ENCODE data around the gene RNF223.

RNF223 gene

DNA sequence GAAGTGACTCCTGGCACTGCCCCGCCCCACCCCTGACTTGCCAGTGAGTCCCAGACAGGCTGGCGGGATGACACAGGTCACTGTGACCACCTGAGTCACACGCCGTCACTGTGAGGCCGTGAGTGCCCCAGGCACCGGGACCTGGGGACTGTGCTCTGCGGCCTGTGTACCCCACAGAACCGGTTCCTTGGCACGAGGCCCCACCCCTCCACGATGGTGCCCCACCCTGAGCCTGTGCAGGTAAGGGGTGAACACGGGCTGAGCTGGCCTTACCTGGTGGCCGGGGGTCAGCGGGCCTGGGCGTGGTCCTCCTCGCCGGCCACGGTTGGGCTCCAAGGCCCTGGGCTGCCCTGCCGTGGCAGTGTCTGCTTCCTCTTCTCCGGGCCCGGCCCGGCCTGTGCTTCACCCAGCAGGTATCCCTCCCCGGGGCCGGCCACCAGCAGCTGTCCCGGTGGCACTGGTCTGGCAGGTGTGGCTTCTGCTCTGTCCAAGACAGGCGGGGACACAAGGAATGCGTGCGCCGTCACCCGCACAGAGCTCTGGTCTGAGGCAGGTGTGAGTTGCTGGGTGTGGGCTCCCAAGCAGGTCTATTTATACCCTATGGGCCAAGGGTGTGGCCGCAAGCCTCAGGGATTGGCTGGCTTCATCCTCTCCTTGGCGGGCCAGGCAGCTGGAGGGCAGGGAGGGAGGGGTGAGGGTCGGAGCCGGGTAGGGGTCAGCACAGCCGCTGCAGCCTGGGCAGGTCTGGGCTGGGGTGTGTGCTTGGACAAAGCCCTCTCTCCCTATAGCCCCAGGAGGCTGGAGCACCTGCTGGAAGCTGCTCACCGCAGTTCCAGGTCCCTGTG, at the start of gene RNF223:
TSS of gene RNF223 (minus strand) at position 564 of the 845 bp plus-strand sequence. CDS start 1,740 bp downstream, outside the sequence.
- no peak for ATAC-seq

DNA sequence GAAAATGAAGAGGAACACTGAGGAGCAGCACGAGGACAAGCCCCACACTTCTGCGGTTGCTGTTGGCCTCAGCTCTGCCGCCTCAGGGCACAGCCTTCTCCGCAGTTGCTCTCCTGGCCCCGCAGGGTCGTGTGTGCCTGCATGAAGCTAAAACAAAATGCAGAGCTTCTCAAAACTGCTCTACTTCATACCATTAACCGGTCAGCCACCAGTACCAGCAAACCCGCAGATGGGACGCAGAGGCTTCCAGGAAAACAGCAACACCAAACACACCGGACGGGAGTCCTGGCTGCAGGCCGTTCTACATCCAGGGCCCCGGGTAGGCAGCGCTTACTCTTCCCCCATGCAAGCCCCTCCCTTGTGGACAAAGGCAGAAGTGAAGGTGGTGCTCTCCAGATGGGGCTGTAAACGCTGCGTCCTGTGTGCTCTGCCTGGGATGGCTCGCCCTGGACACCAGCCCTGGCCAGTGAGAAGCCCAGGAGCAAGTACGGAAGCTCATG, 48.9 kb upstream of the RNF223 start:
- no peak for ATAC-seq

DNA sequence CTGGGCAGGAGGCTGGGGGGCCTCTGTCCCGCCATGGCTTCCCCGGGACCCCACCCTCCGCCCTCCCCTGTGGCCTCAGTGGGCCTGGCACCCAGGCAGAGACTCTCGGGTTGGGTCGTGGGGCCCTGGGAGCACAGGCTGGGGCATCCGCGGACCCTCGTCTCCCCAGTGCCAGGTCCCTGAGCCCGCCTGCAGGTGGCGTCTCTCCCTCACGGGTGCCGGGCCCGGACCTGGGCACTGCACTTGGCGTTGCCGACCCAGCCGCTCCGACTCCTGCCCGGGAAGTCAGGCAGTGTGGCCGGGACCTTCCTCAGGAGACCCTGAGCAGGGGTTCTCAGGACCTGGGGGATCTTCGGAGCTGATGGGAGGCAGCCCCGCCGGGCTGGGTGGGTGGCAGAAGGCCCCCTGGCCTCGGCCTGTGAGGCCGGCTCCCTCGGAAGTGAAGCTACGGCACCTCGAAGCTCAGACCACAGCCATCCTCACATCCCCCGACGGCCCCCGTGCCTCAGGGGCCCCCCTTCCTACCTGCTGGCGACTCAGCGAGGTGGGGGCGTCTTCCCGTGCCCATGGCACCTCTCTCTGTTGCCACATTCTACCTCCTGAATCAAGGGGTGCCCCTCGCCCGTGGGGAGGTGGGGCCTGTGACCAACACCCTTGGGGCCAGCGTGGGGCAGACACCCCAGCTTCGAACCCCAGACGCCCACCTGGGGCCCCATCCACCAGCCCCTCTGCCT, 48.1 kb upstream of the RNF223 start:
- ATAC-seq = peak; percentile 97 to 98

DNA sequence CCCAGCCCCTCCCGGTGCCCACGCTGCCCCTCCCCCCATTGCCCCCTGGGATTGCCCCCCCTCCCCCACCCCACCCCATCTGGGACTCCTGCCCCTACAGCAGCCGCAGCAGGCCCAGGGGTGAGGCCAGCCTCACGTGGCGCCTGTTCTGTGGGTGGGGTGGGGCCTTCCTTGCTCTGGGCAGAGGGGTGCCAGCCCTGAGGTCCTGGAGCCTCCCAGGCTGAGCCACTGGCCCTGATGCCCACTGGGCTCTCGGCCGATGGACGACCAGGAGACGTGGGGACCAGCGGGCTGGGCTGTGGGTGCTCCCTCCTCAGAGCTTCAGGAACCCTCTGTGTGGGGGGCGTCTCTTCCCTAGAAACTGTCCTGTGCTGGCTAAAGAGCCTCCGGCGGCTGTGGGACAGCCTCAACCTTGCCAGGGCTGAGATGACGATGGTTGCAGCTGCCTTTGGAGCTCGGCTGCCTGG, 47.5 kb upstream of the RNF223 start:
- ATAC-seq = peak; percentile 6 to 11

DNA sequence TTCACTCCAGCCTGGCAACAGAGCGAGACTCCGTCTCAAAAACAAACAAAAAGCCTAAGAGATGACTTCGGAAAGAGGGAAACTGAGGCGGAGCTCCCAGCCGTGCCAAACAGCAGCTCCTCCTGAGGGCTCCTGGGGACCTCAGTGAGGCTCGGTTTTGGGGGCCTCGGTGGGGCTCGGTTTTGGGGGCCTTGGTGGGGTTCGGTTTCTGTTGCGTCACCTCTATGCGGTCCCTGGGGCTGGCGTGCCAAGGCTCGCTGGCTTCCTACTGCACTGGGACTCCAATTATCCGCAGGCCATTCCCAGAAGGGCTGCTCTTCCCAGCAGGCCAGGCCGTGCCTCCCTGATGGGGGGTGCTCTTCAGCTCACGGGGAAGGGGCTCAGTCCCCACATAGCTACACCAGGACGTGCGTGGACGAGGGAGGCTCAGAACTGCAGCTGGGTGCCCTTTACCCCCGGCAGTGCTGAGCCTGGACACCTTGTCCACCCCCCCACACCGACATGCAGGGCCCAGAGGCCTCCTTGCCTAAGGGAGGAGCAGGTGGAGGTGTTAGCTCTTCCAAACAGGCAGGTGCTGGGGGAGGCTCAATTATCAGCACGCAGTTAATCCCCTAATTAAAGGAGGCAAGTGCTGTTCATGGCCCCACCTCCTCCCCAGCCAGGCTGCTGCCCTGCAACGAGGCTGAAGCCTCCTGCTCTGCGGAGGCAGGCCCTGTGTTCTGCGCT, 46.9 kb upstream of the RNF223 start:
- no peak for ATAC-seq

DNA sequence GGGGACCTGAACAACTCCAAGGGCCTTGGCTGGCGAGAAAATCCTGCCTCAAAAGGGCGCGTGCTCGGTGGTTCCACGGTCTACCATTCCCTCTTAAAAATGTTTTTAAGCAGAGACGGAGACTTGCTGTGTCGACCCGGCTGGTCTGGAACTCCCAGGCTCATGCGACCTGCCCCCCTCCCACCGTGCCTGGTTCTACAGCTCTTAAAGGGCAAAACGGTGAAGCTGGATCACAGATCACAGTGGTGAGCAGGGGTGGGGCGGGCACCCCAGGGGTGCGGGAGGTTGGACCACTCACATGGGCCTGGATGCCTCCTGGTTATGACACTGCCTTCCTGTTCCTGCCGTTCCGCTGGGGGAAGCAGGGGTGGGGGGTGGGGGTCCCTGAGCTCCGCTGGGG, 46.0 kb upstream of the RNF223 start:
- no peak for ATAC-seq

DNA sequence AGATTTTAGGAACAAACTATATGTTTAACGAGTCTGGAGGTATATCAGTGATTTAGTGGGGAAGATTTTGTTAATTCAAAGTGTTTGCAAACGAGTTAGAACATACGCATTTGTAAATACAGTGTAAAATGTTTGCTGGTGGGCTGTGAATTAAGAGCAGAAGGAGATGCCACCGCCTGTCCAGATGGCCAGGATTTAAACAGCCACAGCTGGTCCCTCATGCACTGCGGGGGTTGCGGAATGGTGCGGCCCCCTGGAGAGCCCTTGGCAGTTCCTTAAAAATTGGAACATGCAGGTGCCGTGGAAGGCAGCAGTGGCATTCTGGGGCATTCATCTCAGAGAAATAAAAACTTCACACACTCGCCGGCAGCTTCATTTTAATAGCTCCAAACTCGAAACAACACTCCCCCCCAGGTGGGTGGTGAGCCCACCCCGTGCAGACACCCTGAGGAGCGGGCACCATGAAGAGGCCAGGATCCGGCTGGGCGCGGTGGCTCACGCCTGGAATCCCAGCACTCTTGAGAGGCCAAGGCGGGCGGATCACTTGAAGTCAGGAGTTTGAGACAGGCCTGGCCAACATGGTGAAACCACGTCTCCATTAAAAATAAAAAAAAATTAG, 45.3 kb upstream of the RNF223 start:
- no peak for ATAC-seq

DNA sequence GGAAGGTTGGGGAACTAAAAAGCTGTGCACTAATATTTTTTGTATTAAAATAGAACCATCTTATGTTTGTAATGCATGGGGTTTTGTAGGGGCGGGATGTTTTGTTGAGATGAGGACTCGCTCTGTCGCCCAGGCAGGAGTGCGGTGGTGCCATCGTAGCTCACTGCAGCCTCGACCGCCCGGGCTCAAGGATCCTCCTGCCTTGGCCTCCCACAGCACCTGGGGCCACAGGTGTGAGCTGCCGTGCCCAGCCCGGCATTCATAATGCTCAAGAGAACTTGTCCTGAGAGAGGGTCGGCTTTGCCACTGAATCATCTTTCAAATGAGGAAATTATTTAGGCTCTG, 44.7 kb upstream of the RNF223 start:
- no peak for ATAC-seq

DNA sequence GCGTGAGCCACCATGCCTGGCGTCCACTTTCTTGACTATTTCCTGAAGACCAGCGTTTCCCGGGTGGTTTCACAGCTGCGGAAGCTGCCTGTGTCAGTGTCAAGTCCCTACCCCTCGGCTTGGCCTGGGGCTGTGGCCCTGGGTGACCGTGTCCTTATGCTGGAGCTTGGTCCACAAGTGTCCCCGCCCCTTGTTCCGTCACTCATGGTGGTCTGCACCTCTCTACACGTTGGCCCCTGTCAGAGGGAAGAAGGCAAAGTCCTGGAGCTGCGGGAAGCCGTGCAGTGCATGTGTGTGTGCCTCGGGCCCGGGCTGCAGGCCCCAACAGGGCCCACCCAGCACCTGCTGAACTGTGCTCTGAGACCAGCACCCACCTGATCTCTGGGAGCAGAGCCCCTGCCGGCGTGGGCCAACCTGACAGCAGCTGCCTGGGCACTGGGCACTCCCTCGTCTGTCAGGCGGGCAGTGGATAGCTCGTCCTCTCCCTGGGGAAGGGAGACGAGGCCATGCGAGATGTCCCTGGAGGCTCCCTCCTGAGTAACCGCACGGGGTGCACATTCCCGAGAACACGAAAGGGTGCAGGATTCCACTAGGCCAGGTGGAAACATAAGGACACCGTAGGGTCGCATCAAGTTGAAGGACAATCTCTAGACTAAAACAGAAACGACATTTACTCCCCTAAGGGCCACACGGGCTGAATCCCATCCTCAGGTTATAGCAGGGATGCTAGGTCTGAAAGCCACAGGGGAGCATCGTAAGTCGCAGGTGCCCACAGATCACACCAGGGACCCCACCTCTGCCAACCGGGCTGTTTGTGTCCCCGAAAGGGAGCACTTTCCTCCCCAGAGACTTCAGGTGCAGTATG, 44.1 kb upstream of the RNF223 start:
- ATAC-seq = no peak

DNA sequence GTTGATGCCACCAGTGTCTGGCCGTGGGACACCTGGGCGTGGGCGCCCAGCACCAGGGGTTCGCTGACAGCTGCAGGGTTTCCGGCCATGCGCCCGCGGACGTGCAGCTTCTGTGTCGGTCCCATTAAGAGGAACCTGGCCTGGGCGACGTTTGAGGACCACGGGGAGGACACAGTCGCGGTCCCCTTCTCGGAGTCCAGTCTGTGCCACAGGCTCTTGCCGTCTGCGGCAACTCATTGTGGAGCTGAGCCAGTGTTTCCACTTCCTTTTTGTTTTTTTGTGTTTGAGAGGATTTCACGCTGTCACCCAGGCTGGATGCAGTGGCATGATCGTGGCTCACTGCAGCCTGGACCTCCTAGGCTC, 43.3 kb upstream of the RNF223 start:
- no peak for ATAC-seq

DNA sequence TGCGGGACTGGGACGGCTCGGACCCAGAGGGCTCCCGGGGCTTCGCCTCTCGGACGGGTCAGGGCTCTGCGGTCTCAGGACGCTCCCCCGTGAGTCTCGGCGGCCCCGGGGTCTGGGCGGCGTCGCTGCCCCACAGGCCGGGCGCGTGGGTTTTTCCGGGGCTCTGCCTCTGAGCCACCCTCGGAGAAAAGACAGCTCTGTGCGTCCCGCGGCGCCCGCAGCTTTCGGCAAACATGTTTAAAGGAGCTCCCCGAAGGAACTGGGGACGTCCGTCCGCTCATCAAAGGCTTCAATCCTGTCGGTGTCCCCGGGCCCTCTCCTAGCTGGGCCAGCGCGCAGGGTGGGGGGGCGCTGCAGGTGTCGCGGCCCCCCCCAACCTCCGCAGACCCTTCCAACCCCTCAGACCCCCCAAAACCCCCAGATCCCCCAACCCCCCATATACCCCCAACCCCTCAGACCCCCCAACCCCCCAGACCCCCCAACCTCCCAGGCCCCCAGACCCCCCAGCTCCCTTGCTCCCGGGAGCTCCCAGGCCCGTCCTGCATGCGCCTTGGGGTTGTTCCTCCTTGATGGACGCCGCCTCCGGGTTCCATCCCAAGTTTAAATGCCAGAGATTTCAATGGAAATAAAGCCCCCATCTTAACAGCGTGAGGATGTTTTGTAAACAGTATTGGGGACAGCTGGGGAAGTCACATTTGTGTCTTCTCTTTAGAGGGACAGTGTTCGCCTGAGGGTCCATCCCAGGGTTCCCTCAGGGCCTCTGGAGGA, 42.8 kb upstream of the RNF223 start:
- no peak for ATAC-seq

DNA sequence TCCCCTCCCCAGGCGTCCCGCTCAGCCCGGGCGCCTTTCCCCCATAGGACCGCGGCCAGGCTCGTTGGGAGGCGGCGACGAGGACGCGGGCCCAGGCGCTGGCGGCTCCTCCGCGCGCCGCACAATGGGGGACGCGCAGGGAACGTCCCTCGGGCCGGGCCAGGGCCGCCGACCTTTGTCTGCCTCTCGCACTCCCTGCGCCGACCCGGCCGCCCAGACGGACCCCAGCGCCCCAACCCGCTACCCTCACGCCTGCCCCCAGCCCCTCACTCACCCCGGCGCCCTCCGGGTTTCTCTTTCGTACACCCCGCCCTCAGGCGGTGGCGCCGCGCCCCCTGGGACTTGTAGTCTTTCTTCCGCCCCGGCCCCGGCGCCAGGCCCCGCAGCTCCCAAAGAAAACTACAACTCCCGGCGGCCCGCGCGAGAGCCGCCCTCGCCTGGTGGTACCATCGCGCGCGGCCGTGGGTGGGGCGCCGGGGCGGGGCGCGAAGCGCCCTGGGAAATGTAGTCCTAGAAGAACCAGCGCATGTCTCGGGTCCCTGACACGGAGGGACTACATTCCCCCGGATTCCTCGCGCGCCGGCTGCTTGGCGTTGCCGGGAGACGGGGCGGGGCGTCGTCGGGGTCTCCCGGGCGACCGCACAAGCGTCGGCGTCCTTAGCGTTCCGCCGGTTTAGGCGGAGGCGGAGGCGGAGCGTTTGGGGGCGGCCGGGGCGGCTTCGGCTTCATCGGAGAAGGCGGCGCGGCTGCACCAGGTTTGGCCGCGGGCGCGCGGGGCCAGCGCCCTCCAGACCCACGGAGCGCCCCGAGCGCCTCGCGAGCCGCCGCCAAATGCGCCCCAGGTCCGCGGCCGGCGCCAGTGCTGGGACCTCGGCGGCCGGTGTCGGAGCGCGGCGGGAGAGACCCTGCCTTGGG, 41.9 kb upstream of the RNF223 start, which contains the start of gene C1orf159:
TSS of gene C1orf159 (minus strand) at position 304 of the 915 bp plus-strand sequence. CDS start 24,546 bp downstream, outside the sequence.
- ATAC-seq = peak; percentile 97

DNA sequence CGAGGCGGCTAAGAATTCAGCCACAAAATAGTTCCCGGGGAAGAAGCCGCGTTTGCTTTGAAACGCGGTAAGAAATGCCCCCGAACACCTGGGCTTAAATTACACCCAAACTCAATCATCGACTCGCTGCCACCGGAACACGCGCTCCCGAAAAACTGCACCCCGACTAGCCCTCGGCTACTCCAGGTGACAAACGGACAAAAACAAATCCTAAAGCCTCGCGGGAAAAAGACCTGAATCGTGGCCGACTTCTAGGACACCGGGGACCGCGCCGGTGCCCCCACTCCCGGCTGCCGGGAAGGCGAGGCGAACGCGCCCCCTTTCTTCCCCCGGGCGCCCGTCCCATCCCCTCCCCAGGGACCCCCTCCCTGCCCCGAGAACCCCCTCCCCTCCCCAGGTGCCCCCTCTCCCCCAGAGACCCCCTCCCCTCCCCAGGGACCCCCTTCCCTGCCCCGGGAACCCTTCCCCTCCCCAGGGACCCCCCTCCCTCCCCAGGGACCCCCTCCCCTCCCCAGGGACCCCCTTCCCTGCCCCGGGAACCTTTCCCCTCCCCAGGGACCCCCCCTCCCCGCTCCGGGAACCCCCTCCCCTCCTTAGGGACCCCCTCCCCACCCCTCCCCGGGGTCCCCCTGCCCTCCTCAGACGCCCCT, 41.2 kb upstream of the RNF223 start:
- ATAC-seq = no peak

DNA sequence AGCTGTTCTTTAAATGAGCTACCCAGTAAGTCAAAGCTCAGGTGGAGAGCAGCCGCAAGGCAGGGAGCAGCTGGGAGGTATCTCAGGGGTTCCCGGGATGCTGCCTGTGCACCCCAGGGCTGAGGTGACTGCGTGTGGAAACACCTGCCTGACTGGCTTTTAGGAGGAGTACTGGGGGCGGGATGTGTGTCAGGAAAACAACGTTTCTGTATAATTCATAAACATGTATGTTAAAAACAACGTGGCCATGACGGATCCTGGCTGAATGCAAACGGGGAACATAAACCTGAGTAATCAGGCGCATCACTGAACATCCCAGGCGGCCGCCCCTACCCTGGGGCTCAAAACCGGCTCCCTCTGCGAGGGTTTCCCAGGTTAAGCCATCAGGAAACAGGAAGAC, 40.3 kb upstream of the RNF223 start:
- ATAC-seq = no peak

DNA sequence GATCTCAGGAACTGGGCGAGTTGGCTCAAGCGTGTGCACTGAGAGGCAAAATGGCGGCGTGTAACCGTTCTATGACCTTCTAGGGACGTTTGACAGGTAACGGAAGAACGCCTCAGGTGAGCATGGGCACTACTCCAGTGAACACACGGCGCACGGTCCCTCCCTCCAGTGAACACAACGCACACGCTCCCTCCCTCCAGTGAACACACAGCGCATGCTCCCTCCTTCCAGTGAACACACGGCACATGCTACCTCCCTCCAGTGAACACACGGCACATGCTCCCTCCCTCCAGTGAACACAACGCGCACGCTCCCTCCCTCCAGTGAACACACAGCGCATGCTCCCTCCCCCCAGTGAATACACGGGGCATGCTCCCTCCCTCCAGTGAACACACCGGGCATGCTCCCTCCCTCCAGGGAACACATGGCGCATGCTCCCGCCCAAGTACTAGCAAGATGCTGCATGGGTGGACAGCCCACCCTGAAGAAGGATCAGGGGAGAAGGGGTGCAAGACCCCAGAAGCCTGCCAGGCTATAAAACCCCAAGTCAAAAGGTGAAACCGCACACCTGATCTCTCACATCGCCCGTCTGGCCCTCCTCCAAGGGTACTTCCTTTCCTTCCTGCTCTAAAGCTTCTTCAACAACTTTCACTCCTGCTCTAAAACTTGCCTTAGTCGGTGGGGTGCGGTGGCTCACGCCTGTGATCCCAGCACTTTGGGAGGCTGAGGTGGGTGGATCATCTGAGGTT, 38.3 kb upstream of the RNF223 start:
- no peak for ATAC-seq

DNA sequence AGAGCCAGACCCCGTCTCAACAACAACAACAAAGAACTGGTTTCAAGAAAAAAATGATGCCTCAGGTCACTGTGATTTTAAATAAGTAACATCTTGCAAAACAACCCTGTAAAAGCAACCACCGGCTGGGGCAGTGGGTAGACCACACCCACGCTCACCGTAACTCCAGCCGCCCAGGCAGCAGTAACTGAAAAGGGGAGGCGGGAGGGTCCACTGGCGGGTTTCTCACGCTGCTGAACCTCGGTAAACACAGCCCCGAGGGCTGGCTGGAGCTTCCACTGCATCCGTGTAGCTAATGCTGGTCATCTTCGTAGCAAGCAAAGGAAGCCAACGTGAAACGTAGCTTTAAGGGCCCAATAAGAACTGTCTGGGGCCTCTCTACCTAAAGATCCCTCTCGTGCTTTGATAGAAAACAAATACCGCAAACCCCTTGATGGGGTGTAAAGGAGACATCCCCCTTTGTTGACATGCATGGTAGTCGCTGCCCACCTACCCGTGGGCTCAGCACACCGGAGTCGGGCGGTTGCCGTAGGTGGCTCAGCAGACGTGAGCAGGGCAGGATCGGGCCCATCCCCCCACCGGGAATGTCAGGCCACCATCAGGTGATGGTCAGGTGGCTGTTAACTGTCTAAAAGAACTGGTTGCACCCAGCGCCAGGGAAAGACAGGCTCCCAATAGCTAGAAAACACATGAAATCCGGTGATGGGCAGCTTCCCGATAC, 37.6 kb upstream of the RNF223 start:
- ATAC-seq = no peak

DNA sequence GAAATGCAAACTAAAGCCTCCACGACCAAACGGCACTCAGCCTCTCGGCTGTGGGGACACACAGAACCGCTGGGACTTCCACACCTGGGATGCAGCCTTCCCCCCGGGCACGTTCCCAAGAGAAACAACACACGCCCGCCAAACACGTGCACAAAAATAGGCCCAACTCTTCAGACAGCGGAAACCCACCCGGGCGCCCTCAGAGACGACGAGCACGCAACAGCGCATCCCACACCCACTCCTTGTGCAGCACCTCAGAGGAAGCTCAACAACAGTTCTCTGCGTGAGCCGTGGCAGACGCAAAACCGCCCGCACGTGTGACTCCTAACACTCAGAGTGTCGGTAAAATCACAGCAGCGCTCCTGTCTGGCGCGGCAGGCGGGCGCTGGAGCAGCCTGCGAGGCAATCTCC, 36.5 kb upstream of the RNF223 start:
- no peak for ATAC-seq

DNA sequence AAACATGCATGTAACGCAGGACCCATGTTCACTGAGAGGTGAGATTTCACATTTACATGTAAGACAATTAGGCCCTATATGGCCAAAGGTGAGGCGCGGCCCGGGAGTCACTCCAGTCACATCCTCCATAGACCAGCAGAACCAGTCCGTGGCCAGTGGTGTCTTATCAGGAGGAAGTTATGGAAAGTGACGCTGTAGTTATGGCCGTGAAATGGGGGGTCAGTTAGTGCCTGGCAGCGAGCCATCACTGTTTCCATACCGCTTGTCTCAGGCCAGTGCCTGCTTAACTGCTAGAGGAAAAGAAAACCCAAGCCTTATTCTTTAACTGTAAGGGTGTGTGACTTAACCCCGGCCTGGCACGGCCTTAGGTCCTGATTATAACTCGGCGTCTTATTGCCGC, 35.6 kb upstream of the RNF223 start:
- no peak for ATAC-seq
